Astrocyte (in vitro differentiated cells and primary cell): Measurements from ENCODE around the gene SIVA1. TPM values are rescaled to one million over a fixed set of nuclear protein-coding genes. Genes with fewer than 3 reads are reported as not detected.

Experiments
- DNase-seq: peaks from one replicate; pipeline ENCODE4 v3.0.0-alpha.2; 2010; ENCODE audit warnings: low read depth
- FAIRE-seq: peaks from 2 replicates; lab custom pipeline; 2011; peaks lifted over from hg19 to GRCh38; lab: Jason Lieb, UNC
- H2AFZ ChIP-seq: 2 replicates; pipeline ENCODE4 v1.6.0; 2012; ENCODE audit warnings: low read depth, low read length, inconsistent platforms
- H3K27ac ChIP-seq: 2 replicates; pipeline ENCODE4 v1.5.1; 2011; ENCODE audit warnings: low read depth, low read length, inconsistent platforms
- H3K27me3 ChIP-seq: 2 replicates; pipeline ENCODE4 v1.6.0; 2011; ENCODE audit warnings: low read length, inconsistent platforms; ENCODE audit not compliant: insufficient read depth
- H3K36me3 ChIP-seq: 2 replicates; pipeline ENCODE4 v1.5.1; 2011; ENCODE audit warnings: low read length, inconsistent platforms; ENCODE audit not compliant: insufficient read depth
- H3K4me1 ChIP-seq: 2 replicates; pipeline ENCODE4 v1.5.1; 2011; ENCODE audit warnings: low read length, inconsistent platforms; ENCODE audit not compliant: insufficient read depth
- H3K4me2 ChIP-seq: 2 replicates; pipeline ENCODE4 v1.6.0; 2012; ENCODE audit warnings: low read length, inconsistent platforms
- H3K4me3 ChIP-seq: 2 replicates; pipeline ENCODE4 v1.5.1; 2011; ENCODE audit warnings: low read depth, mild to moderate bottlenecking, low read length, inconsistent platforms; ENCODE audit not compliant: insufficient read depth
- H3K79me2 ChIP-seq: 2 replicates; pipeline ENCODE4 v1.6.0; 2012; ENCODE audit warnings: mild to moderate bottlenecking, low read length, inconsistent platforms; ENCODE audit not compliant: insufficient read depth
- H3K9ac ChIP-seq: 2 replicates; pipeline ENCODE4 v1.6.0; 2012; ENCODE audit warnings: mild to moderate bottlenecking, low read length, inconsistent platforms
- H3K9me3 ChIP-seq: 2 replicates; pipeline ENCODE4 v1.5.1; 2012; ENCODE audit warnings: low read depth, mild to moderate bottlenecking, low read length, inconsistent platforms; ENCODE audit not compliant: insufficient read depth
- H4K20me1 ChIP-seq: 2 replicates; pipeline ENCODE4 v1.6.0; 2012; ENCODE audit warnings: low read length, inconsistent platforms; ENCODE audit not compliant: insufficient read depth
- H3K27ac Mint-ChIP-seq: one replicate; pipeline ENCODE4 v1.8.0; 2021; ENCODE audit warnings: mild to moderate bottlenecking, mixed read lengths; ENCODE audit not compliant: unreplicated experiment
- H3K27me3 Mint-ChIP-seq: one replicate; pipeline ENCODE4 v1.8.0; 2021; ENCODE audit warnings: low read depth, mixed read lengths; ENCODE audit not compliant: unreplicated experiment
- H3K36me3 Mint-ChIP-seq: one replicate; pipeline ENCODE4 v1.8.0; 2021; ENCODE audit warnings: low read depth, mixed read lengths; ENCODE audit not compliant: unreplicated experiment
- H3K4me1 Mint-ChIP-seq: one replicate; pipeline ENCODE4 v1.8.0; 2021; ENCODE audit warnings: low read depth, mixed read lengths; ENCODE audit not compliant: unreplicated experiment
- H3K4me3 Mint-ChIP-seq: one replicate; pipeline ENCODE4 v1.8.0; 2021; ENCODE audit warnings: mild to moderate bottlenecking, moderate library complexity, mixed read lengths; ENCODE audit not compliant: unreplicated experiment
- H3K9me3 Mint-ChIP-seq: one replicate; pipeline ENCODE4 v1.8.0; 2021; ENCODE audit warnings: mild to moderate bottlenecking, mixed read lengths; ENCODE audit not compliant: unreplicated experiment
- CTCF ChIP-seq: IDR thresholded peaks from 2 replicates; pipeline ENCODE4 v1.5.1; 2011; ENCODE audit warnings: low read depth, mild to moderate bottlenecking, inconsistent platforms, low read length, moderate library complexity; ENCODE audit not compliant: insufficient read depth
- EZH2 ChIP-seq: IDR thresholded peaks from 2 replicates; pipeline ENCODE4 v1.6.1; 2012; ENCODE audit warnings: mild to moderate bottlenecking, low read length, inconsistent platforms; ENCODE audit not compliant: insufficient read depth
- total RNA-seq: library from RNA; stranded (reverse); gene quantifications from 2 replicates; pipeline ENCODE4 v1.2.1, GENCODE V29; 2021

SIVA1 gene
- total RNA-seq, 1 donor from 2014 or later, result 51.0 TPM

- Mint-ChIP-seq H3K9me3 (no peaks in the 10 kb centered on the region), H3K27ac (peak overlapping the region; percentile 85), H3K36me3 (peaks cover 5% of the 10 kb centered on the region), H3K4me1 (peaks cover 19% of the 10 kb centered on the region), H3K27me3 (no peaks in the 10 kb centered on the region), H3K4me3 (peak overlapping the region; percentile 95)
- Histone ChIP-seq H3K4me1 (peaks cover 17% of the 10 kb centered on the region), H3K9me3 (no peaks in the 10 kb centered on the region), H3K27me3 (peaks cover 3% of the 10 kb centered on the region), H3K79me2 (peaks cover 60% of the 10 kb centered on the region), H3K4me3 (peak overlapping the region; percentile 87), H3K9ac (peak overlapping the region; percentile 89), H3K4me2 (peak overlapping the region; percentile 98), H3K27ac (peak overlapping the region; percentile 58), H2AFZ (no peak overlapping the region), H3K36me3 (no peaks in the 10 kb centered on the region), H4K20me1 (peaks cover 57% of the 10 kb centered on the region)
- TF ChIP-seq EZH2 (no peak), CTCF (no peak)
- DNase-seq, result peak; percentile 47
- no peak for FAIRE-seq
These were observed 41.2 kb downstream of the SIVA1 start for GRCh38 chr14:104794099-104794498.

GRCh38 chr14:104794631-104794992 lies 41.7 kb downstream of the SIVA1 start:
- Histone ChIP-seq H3K36me3 (no peaks in the 10 kb centered on the region), H3K4me3 (peak overlapping the region; percentile 87), H3K9me3 (no peaks in the 10 kb centered on the region), H3K4me2 (peak overlapping the region; percentile 98), H4K20me1 (peaks cover 52% of the 10 kb centered on the region), H3K27ac (peak overlapping the region; percentile 58), H2AFZ (peak overlapping the region; percentile 18), H3K79me2 (peaks cover 55% of the 10 kb centered on the region), H3K9ac (peak overlapping the region; percentile 89), H3K27me3 (peaks cover 3% of the 10 kb centered on the region), H3K4me1 (peaks cover 19% of the 10 kb centered on the region)
- Mint-ChIP-seq H3K36me3 (peaks cover 5% of the 10 kb centered on the region), H3K27me3 (no peaks in the 10 kb centered on the region), H3K4me3 (peak overlapping the region; percentile 95), H3K9me3 (no peaks in the 10 kb centered on the region), H3K4me1 (peaks cover 23% of the 10 kb centered on the region), H3K27ac (peak overlapping the region; percentile 85)
- DNase-seq (peak; percentile 14), FAIRE-seq (no peak)
- TF ChIP-seq CTCF, result no peak
- TF ChIP-seq EZH2, result no peak

- H3K27ac Mint-ChIP-seq, result peak within 1 kb of the TSS; percentile 85
These were observed 42.2 kb downstream of the SIVA1 start, which contains the start of gene AKT1 for GRCh38 chr14:104794993-104795780. Gene AKT1, minus strand, starts transcription at chr14:104795748. Its CDS starts 3,105 bp downstream, at chr14:104792643.

More at GRCh38 chr14:104794993-104795780, 42.2 kb downstream of the SIVA1 start, which contains the start of gene AKT1:
- Histone ChIP-seq H3K27me3 (peaks cover 3% of the 10 kb centered on the region), H3K4me3 (peak within 1 kb of the TSS; percentile 87), H3K9ac (peak within 1 kb of the TSS; percentile 89), H3K79me2 (peaks cover 49% of the 10 kb centered on the region), H4K20me1 (peaks cover 47% of the 10 kb centered on the region), H3K36me3 (no peaks in the 10 kb centered on the region), H3K9me3 (no peaks in the 10 kb centered on the region), H3K4me1 (peaks cover 23% of the 10 kb centered on the region), H2AFZ (peak within 1 kb of the TSS; percentile 73), H3K27ac (peak within 1 kb of the TSS; percentile 58), H3K4me2 (peak within 1 kb of the TSS; percentile 98)
- Mint-ChIP-seq H3K4me1 (peaks cover 25% of the 10 kb centered on the region), H3K27me3 (no peaks in the 10 kb centered on the region), H3K36me3 (peaks cover 3% of the 10 kb centered on the region), H3K9me3 (no peaks in the 10 kb centered on the region), H3K4me3 (peak within 1 kb of the TSS; percentile 95)
- no peak for FAIRE-seq
- no peak for TF ChIP-seq CTCF
- TF ChIP-seq EZH2, result no peak
- no peak for DNase-seq
